ENCODE data around the gene DST. TPM values are rescaled to one million over a fixed set of nuclear protein-coding genes. Genes with fewer than 3 reads are reported as not detected.

The DST gene
- total and polyA plus RNA-seq, 2 donors (not counting 1 experiment from before 2014, with no cell fraction given) = 1.5 to 1.9 TPM

- Histone ChIP-seq H3K4me3 (ENCODE audit: control extremely low read depth in 1 of 5, extremely low read depth in 1 of 5, insufficient read depth in 1 of 5, low read depth in 2 of 5, low read length in 4 of 5) (no peak overlapping the region), H3K4me2 (replicated peaks; ENCODE audit: low read depth, low read length, poor library complexity, severe bottlenecking) (no peak overlapping the region), H2AFZ (ENCODE audit: insufficient read depth, low read depth, low read length, poor library complexity, severe bottlenecking) (no peak overlapping the region), H3K4me1 (ENCODE audit: control insufficient read depth in 2 of 2, insufficient read depth in 2 of 2, low read length in 2 of 2) (no peaks in the 10 kb centered on the region), H4K20me1 (ENCODE audit: control insufficient read depth, insufficient read depth, low read length, poor library complexity, severe bottlenecking) (no peaks in the 10 kb centered on the region), H3K36me3 (replicated peaks in 1 of 2; ENCODE audit: control extremely low read depth in 1 of 2, control insufficient read depth in 1 of 2, extremely low read depth in 1 of 2, insufficient read depth in 2 of 2, low read length in 1 of 2) (no peaks in the 10 kb centered on the region), H3K9ac (ENCODE audit: low read length) (no peak overlapping the region), H3K27ac (ENCODE audit: low read length in 2 of 2) (no peak overlapping the region), H3K27me3 (replicated peaks in 1 of 4; ENCODE audit: control extremely low read depth in 1 of 4, control insufficient read depth in 3 of 4, insufficient read depth in 4 of 4, low read length in 3 of 4) (no peaks in the 10 kb centered on the region), H3K79me2 (ENCODE audit: control insufficient read depth, insufficient read depth, low read length) (no peaks in the 10 kb centered on the region), H3K9me3 (ENCODE audit: control extremely low read depth in 1 of 3, control insufficient read depth in 2 of 3, insufficient read depth in 1 of 3, low read length in 2 of 3) (no peaks in the 10 kb centered on the region)
- 84% methylated on average over 2 of the region's 2 CpGs for WGBS (ENCODE audit: insufficient coverage)
- no peak for ATAC-seq (ENCODE audit: low read depth)
- H3K4me1 Mint-ChIP-seq = no peaks in the 10 kb centered on the region
- no peaks in the 10 kb centered on the region for H3K27me3 Mint-ChIP-seq
- H3K4me3 Mint-ChIP-seq = no peak overlapping the region
- no peak for TF ChIP-seq EZH2 (IDR thresholded peaks at IDR 0.05; ENCODE audit: borderline replicate concordance, insufficient read depth, low read depth, low read length, poor library complexity, severe bottlenecking)
- no peak for TF ChIP-seq CTCF (IDR thresholded peaks at IDR 0.05)
- no peaks in the 10 kb centered on the region for H3K9me3 Mint-ChIP-seq (ENCODE audit: insufficient read depth)
- no peak overlapping the region for H3K27ac Mint-ChIP-seq
- CTCF ChIA-PET = interaction anchor here (1.3 kb wide), 2 partner anchors 13 to 212 kb away, joined by 3 read pairs; no protein-coding TSS in a partner anchor
- intact Hi-C loops (cut with micrococcal nuclease) = no loop called here
- POLR2A ChIA-PET = no interaction called here
- no peak for DNase-seq
Measured at GRCh38 chr6:56573624-56574023, 69.1 kb downstream of the DST start.

GRCh38 chr6:56572788-56573471 is 69.8 kb downstream of the DST start:
- no peak for ATAC-seq (ENCODE audit: low read depth)
- no peak overlapping the region for H3K27ac Mint-ChIP-seq
- TF ChIP-seq CTCF (IDR thresholded peaks at IDR 0.05) = no peak
- no peak for TF ChIP-seq EZH2 (IDR thresholded peaks at IDR 0.05; ENCODE audit: borderline replicate concordance, insufficient read depth, low read depth, low read length, poor library complexity, severe bottlenecking)
- no peak overlapping the region for H3K9ac ChIP-seq (ENCODE audit: low read length)
- no peaks in the 10 kb centered on the region for H3K9me3 Mint-ChIP-seq (ENCODE audit: insufficient read depth)
- H3K27ac ChIP-seq (ENCODE audit: low read length in 2 of 2) = no peak overlapping the region
- no peaks in the 10 kb centered on the region for H3K27me3 ChIP-seq (replicated peaks in 1 of 4; ENCODE audit: control extremely low read depth in 1 of 4, control insufficient read depth in 3 of 4, insufficient read depth in 4 of 4, low read length in 3 of 4)
- H3K36me3 ChIP-seq (replicated peaks in 1 of 2; ENCODE audit: control extremely low read depth in 1 of 2, control insufficient read depth in 1 of 2, extremely low read depth in 1 of 2, insufficient read depth in 2 of 2, low read length in 1 of 2) = no peaks in the 10 kb centered on the region
- H2AFZ ChIP-seq (ENCODE audit: insufficient read depth, low read depth, low read length, poor library complexity, severe bottlenecking) = no peak overlapping the region
- no peak overlapping the region for H3K4me3 Mint-ChIP-seq
- ChIA-PET CTCF (interaction anchor here (1.2 to 1.3 kb wide), 3 partner anchors 12 to 215 kb away, joined by 3 to 4 read pairs (median 3); no protein-coding TSS in a partner anchor), POLR2A (no interaction called here)
- H3K4me1 Mint-ChIP-seq = no peaks in the 10 kb centered on the region
- no peaks in the 10 kb centered on the region for H4K20me1 ChIP-seq (ENCODE audit: control insufficient read depth, insufficient read depth, low read length, poor library complexity, severe bottlenecking)
- H3K9me3 ChIP-seq (ENCODE audit: control extremely low read depth in 1 of 3, control insufficient read depth in 2 of 3, insufficient read depth in 1 of 3, low read length in 2 of 3) = no peaks in the 10 kb centered on the region
- no peak overlapping the region for H3K4me3 ChIP-seq (ENCODE audit: control extremely low read depth in 1 of 5, extremely low read depth in 1 of 5, insufficient read depth in 1 of 5, low read depth in 2 of 5, low read length in 4 of 5)
- no peak for DNase-seq
- H3K27me3 Mint-ChIP-seq = no peaks in the 10 kb centered on the region
- intact Hi-C loops (cut with micrococcal nuclease) = no loop called here
- WGBS (ENCODE audit: insufficient coverage) = no CpG with 5 or more reads among the region's 3 CpGs
- H3K4me1 ChIP-seq (ENCODE audit: control insufficient read depth in 2 of 2, insufficient read depth in 2 of 2, low read length in 2 of 2) = no peaks in the 10 kb centered on the region
- no peak overlapping the region for H3K4me2 ChIP-seq (replicated peaks; ENCODE audit: low read depth, low read length, poor library complexity, severe bottlenecking)
- H3K79me2 ChIP-seq (ENCODE audit: control insufficient read depth, insufficient read depth, low read length) = no peaks in the 10 kb centered on the region

Measured in B cell (primary cell).